SU-DHL-6 (cell line): Measurements from ENCODE around the gene TPSB2.

Experiments
- H2AFZ ChIP-seq: fragments of 200-600 bp; sonication (generic); 2 replicates; pipeline ENCODE4 v1.6.1; 2014; ENCODE audit warnings: low read depth, mild to moderate bottlenecking, moderate library complexity, mixed read lengths, antibody characterized with exemption, low read length; ENCODE audit not compliant: severe bottlenecking
- H3F3A ChIP-seq: fragments of 200-600 bp; shearing (Covaris generic); 2 replicates; pipeline ENCODE4 v1.6.0; 2016; ENCODE audit warnings: antibody characterized with exemption, mild to moderate bottlenecking; ENCODE audit not compliant: insufficient read depth
- H3K27ac ChIP-seq: fragments of 200-600 bp; sonication (generic); 2 replicates; pipeline ENCODE4 v1.5.1; 2016; ENCODE audit warnings: low read depth, mild to moderate bottlenecking, low read length, moderate library complexity, mixed read lengths
- H3K27me3 ChIP-seq: fragments of 200-600 bp; sonication (generic), shearing (Covaris generic); 2 replicates; pipeline ENCODE4 v1.6.0; 2014; ENCODE audit warnings: mild to moderate bottlenecking, low read length
- H3K36me3 ChIP-seq: fragments of 200-600 bp; sonication (generic); 2 replicates; pipeline ENCODE4 v1.6.1; 2014; ENCODE audit warnings: mild to moderate bottlenecking, low read length, mixed read lengths
- H3K4me2 ChIP-seq: fragments of 300-600, 200-600 bp; shearing (Covaris generic), sonication (generic); 2 replicates; pipeline ENCODE4 v1.6.0; 2014; ENCODE audit warnings: low read length, low read depth, mild to moderate bottlenecking; ENCODE audit not compliant: poor library complexity, severe bottlenecking
- H3K4me3 ChIP-seq: fragments of 200-600 bp; sonication (generic); 2 replicates; pipeline ENCODE4 v1.5.1; 2014; ENCODE audit warnings: antibody characterized with exemption, low read length, mild to moderate bottlenecking, mixed read lengths; ENCODE audit not compliant: insufficient read depth, poor library complexity, severe bottlenecking
- H3K79me2 ChIP-seq: fragments of 200-600 bp; sonication (generic); 2 replicates; pipeline ENCODE4 v1.6.1; 2014; ENCODE audit warnings: mild to moderate bottlenecking, low read length, moderate library complexity; ENCODE audit not compliant: insufficient read depth
- H3K9ac ChIP-seq: fragments of 200-600 bp; sonication (generic); 2 replicates; pipeline ENCODE4 v1.7.0; 2014; ENCODE audit warnings: mild to moderate bottlenecking, low read length
- H3K9me2 ChIP-seq: fragments of 200-600 bp; sonication (generic); replicated peaks from 2 replicates; pipeline ENCODE4 v1.6.1; 2014; ENCODE audit warnings: low read length; ENCODE audit not compliant: insufficient read depth
- H3K9me3 ChIP-seq: fragments of 200-600 bp; sonication (generic); 2 replicates; pipeline ENCODE4 v1.6.1; 2014; ENCODE audit warnings: low read length, mixed read lengths; ENCODE audit not compliant: insufficient read depth
- H4K20me1 ChIP-seq: fragments of 200-600 bp; sonication (generic); 2 replicates; pipeline ENCODE4 v1.6.1; 2014; ENCODE audit warnings: low read depth, mild to moderate bottlenecking, antibody characterized with exemption, low read length, moderate library complexity, mixed read lengths
- CTCF ChIP-seq: fragments of 200-600 bp; sonication (generic); IDR thresholded peaks from one replicate; pipeline ENCODE4 v1.5.1; 2017; ENCODE audit warnings: antibody characterized with exemption, mild to moderate bottlenecking, low read length, moderate library complexity; ENCODE audit not compliant: insufficient read depth, poor library complexity, severe bottlenecking
- EZH2phosphoT487 ChIP-seq: fragments of 200-600 bp; sonication (generic), shearing (Covaris generic); conservative IDR thresholded peaks from 2 replicates; pipeline ENCODE4 v1.6.1; 2018; ENCODE audit warnings: mild to moderate bottlenecking, antibody characterized with exemption, low read length, moderate library complexity, mixed read lengths

The TPSB2 gene

DNA sequence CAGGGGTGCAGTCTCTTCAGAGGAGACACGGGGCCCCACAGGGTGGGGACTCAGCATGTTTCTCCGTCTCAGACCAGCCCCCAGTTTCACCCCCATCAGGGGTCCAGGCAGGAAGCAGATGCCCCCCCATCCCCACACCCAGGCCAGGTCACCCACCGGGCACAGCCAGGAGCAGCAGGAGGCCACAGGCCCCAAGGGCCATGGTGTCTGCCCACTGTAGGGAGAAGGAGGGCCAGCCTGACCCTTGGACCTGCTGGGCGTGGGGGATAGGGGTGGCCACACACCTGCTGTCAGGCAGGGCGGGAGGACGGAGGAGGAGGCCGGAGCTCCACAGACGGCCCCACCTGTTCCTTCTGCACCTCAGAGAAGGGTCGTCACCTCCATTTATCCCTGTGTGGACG, 4.9 kb downstream of the TPSB2 start, which contains the start of gene TPSG1:
TSS of gene TPSG1 (minus strand) at position 218 of the 401 bp plus-strand sequence. CDS start at position 202, 16 bp downstream.
- Histone ChIP-seq H3F3A (no peaks in the 10 kb centered on the region), H3K9ac (no peak within 1 kb of the TSS), H3K9me2 (no peaks in the 10 kb centered on the region), H2AFZ (no peak within 1 kb of the TSS), H3K27ac (no peak within 1 kb of the TSS), H4K20me1 (no peaks in the 10 kb centered on the region), H3K27me3 (no peaks in the 10 kb centered on the region), H3K9me3 (no peaks in the 10 kb centered on the region), H3K36me3 (no peaks in the 10 kb centered on the region), H3K4me3 (no peak within 1 kb of the TSS), H3K79me2 (no peaks in the 10 kb centered on the region), H3K4me2 (no peak within 1 kb of the TSS)
- TF ChIP-seq EZH2phosphoT487 (no peak), CTCF (no peak)

DNA sequence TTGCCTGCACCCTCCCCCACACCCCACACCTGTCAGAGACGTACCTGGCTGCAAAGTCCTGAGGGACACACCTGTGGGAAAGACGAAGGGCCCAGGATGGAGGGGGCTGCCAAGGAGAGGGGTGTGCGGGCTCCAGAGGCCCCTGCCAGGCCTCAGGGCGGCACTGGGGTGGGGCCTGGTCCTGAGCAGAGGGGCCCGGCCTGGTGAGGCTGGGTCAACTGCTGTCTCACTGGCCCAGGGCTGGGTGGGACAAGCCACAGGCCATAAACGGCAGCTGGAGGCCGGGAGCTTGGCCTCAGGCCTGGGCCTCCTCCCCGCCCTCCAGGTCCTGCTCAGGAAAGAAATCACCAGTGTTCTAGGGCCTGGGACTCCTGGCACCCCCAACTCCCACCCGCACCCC, 5.4 kb downstream of the TPSB2 start:
- TF ChIP-seq EZH2phosphoT487, result no peak
- no peak for TF ChIP-seq CTCF
- no peaks in the 10 kb centered on the region for H3K36me3 ChIP-seq
- H3K9ac ChIP-seq, result no peak overlapping the region
- H3K9me3 ChIP-seq, result no peaks in the 10 kb centered on the region
- H3F3A ChIP-seq, result no peaks in the 10 kb centered on the region
- H3K79me2 ChIP-seq, result no peaks in the 10 kb centered on the region
- no peak overlapping the region for H3K4me2 ChIP-seq
- no peak overlapping the region for H3K4me3 ChIP-seq
- H3K27ac ChIP-seq, result no peak overlapping the region
- no peaks in the 10 kb centered on the region for H4K20me1 ChIP-seq
- no peaks in the 10 kb centered on the region for H3K27me3 ChIP-seq
- no peaks in the 10 kb centered on the region for H3K9me2 ChIP-seq
- H2AFZ ChIP-seq, result no peak overlapping the region

GRCh38 chr16:1223355-1224214, 6.4 kb downstream of the TPSB2 start:
- Histone ChIP-seq H3F3A (no peaks in the 10 kb centered on the region), H2AFZ (no peak overlapping the region), H3K9ac (no peak overlapping the region), H3K79me2 (no peaks in the 10 kb centered on the region), H3K9me2 (no peaks in the 10 kb centered on the region), H3K9me3 (no peaks in the 10 kb centered on the region), H3K4me3 (no peak overlapping the region), H4K20me1 (no peaks in the 10 kb centered on the region), H3K36me3 (no peaks in the 10 kb centered on the region), H3K27me3 (no peaks in the 10 kb centered on the region), H3K4me2 (no peak overlapping the region), H3K27ac (no peak overlapping the region)
- TF ChIP-seq CTCF, result no peak
- TF ChIP-seq EZH2phosphoT487, result no peak
